ENCODE measurements around the gene PEPD.
"Not testable (repeated sequence)": the region's sequence is repeated elsewhere in the genome, so short reads cannot be mapped to it uniquely, and the experiment has no call there.

PEPD gene

DNA sequence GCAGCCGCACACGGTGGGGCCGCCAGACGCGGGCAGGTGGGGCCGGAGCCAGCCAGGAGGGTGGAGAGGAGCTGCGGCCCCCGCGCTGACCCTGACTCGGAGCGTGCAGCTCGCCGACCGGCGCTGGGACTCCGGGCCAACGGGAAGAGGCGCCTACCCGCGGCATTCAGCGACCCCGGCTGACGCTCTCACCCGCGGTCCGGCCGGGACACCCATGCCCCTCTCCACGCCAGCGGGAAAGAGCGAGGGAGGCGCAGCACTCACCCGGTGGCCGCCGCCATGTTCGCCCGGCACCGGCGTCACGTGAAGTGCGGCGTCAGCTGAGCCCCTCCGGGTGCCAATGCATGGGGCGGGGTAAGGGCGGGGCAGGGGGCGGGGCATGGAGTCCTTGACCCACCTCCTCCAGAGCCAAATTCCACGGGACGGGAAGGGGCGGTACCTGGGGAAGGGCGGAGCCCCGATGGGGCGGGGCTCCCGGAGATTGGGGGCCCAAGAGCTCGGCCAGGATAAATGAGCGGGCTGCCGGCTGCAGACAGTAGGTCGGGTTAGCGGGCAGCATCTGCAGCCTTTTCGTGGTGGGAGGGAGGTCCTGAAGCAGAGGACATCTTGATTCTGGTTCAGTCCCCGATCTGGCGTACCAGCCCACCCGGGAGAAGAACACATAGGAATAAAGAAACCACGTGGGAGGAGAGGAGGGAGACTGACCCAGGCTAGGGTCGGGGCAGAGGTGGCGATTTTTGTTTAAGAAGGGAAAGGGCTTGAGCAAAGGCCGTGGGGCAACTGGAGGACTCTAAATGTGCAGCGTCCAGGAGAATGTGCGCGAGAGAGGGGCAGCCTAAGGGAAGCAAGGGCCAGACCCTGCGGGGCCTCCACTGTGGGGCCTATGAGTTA lies at the start of gene PEPD:
PEPD (minus strand) TSS at position 312 of the 891 bp plus-strand sequence; CDS start at position 281, 31 bp downstream.
- DNase-seq (ENCODE audit: low spot score): peak; percentile 100

DNA sequence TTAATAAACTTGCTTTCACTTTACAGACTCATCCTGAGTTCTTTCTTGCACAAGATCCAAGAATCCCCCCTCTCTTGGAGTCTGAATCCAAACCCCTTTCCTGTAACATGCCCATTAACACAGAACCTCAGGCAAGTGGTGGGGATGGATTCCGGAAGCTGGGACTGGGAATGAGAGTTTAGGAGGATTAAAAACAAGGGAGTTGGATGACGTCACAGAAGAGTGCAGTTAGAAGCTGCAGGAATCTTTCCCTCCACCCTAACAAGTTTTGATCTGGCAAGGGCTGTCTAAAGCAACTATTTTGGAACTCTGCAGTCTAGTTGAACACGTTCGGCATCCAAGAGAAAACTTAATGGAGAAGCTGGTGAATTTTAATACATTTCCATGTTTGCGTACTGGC lies 48.2 kb upstream of the PEPD start:
- DNase-seq (ENCODE audit: low spot score): no peak

- no peak for DNase-seq (ENCODE audit: low spot score)
Observed at GRCh38 chr19:33568706-33569105, 47.1 kb upstream of the PEPD start.

DNA sequence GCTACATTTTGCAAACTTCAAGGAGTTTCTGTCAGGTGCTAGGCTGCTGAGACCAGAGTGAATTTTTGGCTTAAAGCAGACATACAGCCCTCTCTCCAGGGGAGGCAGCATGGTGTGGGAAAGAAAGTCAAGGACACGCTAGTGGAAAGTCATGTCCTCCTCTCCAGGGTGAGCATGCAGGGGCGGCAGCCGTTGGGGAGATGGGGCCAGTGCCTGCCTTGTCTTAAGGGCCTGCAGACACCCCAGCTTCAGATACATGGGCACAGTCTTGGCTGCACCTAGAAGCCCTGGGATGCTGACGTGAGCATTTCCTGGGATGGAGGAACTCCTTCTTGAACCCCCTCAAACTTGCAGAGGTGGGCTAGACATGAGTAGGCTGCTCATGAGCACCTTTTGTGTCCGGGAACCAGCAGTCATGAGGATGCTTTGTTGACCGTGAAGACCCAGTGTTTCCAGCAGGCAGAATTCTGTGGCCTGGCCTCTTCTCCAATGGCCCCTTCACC lies 43.3 kb upstream of the PEPD start:
- no peak for DNase-seq (ENCODE audit: low spot score)

- DNase-seq (ENCODE audit: low spot score): no peak
Observed at GRCh38 chr19:33562636-33563035, 41.0 kb upstream of the PEPD start.

DNA sequence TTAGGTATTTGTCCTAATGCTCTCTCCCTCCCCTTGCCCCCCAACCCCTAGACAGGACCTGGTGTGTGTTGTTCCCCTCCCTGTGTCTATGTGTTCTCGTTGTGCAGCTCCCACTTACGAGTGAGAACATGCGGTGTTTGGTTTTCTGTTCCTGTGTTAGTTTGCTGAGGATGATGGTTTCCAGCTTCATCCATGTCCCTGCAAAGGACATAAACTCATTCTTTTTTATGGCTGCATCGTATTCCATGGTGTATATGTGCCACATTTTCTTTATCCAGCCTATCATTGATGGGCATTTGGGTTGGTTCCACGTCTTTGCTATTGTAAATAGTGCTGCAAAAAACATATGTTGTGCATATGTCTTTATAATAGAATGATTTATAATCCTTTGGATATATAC lies 40.1 kb upstream of the PEPD start:
- DNase-seq (ENCODE audit: low spot score): not testable (repeated sequence)

DNA sequence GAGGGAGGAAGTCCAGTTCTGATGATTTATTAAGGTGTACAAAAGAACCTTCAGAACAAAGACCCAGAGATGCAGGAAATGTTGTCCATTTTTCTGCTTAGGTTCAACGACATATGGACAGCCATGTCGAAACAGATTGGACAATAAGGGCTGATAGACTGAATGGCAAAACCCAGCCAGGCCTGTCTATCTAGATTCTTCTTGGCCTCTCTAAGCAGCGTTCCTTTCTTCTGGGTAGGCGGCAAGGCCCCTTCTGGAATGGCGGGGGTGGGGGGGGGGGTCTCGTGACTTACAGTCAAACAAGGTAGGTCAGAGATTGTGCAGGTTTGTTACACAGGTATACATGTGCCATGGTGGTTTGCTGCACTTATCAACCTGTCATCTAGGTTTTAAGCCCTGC lies 39.7 kb upstream of the PEPD start:
- no peak for DNase-seq (ENCODE audit: low spot score)

DNA sequence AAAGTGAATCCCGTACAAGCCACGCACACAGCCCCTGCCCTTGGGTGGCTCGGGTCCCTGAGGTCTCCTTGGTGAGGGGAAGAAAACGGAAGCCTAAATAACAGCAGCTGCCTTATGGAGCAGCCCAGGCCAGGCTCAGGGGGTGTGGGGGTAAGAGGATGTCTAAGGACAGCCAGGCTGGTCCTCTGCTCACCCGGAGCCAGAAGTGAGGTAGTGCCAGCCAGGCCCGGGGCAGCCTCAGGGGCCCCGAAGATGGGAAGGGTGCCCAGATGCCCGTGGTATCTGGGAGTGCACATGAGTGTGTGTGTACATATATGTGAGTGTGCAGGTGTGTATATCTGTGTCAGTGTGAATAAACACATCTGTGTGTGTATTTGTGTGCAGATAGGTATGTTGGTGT lies 38.4 kb upstream of the PEPD start:
- DNase-seq (ENCODE audit: low spot score): no peak

DNA sequence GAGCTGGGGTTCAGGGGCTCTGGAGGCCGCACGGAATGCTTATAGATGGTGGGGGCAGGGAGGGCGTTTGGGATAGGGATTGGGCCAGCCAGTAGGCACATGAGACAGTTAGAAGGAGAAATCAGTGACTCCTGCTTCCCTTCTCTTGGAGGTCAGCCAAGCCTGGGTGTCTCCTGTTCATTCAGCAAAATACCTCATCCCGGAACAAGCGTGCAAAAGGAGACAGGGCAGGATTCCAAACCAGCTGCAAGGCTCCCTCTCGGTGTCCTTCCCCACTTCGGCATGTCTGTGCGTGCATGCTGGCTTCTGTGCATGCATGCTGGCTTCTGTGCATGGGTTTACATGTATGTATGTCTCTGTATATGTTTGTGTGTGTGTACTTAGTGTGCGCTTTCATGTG lies 37.3 kb upstream of the PEPD start:
- DNase-seq (ENCODE audit: low spot score): no peak

DNA sequence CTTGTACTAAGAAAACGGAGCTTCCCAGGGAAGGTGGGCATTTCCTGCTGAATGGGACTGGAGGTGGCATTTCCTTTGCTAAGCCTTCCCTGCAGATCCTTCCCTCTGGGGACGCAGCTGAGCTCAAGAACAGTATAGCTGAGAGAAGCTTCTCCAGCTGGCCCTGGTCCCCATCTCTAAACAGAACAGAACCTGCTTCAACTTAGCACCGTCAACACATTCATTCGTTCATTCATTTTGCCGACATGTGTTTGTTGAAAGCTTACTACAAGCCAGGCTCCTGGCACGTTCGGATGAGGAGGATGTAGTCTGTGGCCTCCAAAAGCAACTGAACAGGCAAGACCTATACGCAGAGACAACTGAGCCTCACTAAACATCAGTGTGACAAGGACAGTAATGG lies 36.6 kb upstream of the PEPD start:
- DNase-seq (ENCODE audit: low spot score): no peak

DNA sequence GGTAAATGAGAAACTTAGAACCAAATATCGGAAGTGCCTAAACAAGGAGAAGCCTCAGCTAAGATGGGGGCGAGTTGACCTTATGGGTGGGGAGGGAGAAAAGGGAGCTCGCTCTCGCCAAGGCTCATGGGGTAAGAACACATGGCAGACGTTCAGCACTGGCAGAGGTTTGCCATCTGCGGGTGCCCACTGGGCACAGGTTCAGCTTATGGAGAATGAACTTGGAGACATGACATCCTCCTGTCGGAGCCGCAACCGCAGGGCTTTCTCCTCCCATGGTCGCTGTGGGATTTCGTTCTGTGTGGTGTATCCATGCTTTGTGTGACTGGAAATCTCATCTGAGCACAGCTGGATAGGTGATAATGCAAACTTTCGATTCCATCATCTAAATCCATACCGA lies 36.1 kb upstream of the PEPD start:
- no peak for DNase-seq (ENCODE audit: low spot score)

GRCh38 chr19:33557196-33557595 lies 35.6 kb upstream of the PEPD start:
- no peak for DNase-seq (ENCODE audit: low spot score)

DNA sequence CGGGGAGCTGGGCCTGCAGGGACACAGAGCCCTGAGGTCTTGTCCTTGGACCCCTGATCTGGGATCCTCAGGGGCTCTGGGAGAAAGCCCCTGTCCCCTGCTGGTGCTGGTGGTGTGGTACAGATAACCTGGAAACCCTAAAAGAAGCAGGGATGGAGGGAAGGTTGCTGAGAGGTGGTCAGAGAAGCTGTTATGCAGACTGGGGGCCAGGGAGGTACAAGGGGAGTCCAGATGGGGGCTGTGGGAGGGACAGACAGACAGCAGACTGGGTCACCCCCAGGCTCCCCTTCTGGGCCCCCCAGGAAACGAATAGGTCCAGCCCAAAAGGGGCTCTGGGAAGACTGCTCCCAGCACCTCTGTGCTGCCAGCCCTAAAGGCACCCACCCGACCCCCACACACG lies 34.7 kb upstream of the PEPD start:
- DNase-seq (ENCODE audit: low spot score): no peak

GRCh38 chr19:33555726-33556125 lies 34.1 kb upstream of the PEPD start:
- DNase-seq (ENCODE audit: low spot score): not testable (repeated sequence)

GRCh38 chr19:33554821-33555220 lies 33.2 kb upstream of the PEPD start:
- no peak for DNase-seq (ENCODE audit: low spot score)

DNA sequence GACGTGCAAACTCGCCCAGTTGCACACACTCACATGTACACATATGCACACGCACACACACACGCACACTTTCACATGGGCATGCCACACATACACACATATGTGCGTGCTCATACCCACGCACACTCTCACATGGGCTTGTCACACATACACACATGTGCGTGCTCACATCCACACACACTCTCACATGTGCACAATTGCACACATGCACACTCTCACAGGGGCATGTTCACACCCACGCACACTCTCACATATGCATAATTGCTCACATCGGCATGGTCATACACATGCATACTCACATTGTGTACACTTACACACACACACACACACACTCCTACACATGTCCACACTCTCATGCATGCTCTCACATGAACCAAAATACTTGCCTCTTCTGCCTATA lies 32.8 kb upstream of the PEPD start:
- no peak for DNase-seq (ENCODE audit: low spot score)

DNA sequence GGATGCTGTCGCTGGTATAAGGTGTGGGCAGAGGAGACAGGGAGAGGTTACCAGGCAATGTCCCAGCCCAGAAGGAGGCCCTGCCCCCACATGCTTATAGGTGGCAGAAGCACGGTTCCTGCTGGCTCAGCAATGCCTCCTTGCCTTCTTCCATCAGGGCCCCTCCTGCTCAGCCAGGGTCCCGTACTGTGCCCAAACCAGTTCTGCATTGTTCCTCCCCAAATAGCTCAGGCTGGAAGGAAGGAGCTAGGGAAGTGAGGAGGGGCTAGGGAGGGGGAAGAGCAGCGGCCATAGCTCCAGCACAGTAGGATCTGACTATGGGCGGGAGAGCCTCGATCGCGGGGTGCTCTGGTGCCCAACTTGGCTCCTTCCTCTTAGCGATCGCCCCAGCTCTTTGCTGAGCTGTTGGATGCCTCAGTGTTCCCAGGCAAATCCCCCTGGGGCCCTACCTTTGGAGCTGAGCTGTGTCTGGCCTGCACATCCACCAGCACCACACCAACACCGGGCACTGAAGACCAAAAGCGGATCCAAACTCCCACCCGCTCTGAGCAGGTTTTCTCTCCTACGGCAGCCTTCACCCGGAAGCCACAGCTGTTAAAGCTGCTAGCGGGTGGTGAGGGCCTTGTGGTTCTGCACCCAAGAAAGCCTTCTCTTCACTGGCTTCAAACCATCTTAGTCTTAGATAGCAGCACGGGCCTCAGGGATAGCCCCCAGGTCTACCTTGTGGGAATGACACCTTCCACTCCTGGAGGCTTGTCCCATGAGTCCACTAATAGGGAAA lies 32.1 kb upstream of the PEPD start:
- DNase-seq (ENCODE audit: low spot score): no peak

DNA sequence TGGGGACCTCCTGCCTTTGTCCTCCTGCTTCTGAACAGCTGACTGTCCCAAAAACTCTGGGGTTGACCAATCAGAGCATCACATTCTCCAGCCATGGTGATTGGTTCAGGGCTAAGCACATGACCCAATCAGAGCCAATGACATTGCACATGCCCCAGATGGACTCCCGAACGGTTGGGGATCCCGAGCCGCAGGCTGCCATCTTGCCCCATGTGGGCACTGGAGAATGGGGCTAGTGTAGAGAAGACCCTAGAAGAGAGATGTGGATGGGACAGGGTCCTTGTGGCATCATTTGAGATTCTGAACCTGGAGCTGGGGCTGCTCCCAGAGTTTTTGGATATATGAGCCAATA lies 31.3 kb upstream of the PEPD start:
- DNase-seq (ENCODE audit: low spot score): no peak

DNA sequence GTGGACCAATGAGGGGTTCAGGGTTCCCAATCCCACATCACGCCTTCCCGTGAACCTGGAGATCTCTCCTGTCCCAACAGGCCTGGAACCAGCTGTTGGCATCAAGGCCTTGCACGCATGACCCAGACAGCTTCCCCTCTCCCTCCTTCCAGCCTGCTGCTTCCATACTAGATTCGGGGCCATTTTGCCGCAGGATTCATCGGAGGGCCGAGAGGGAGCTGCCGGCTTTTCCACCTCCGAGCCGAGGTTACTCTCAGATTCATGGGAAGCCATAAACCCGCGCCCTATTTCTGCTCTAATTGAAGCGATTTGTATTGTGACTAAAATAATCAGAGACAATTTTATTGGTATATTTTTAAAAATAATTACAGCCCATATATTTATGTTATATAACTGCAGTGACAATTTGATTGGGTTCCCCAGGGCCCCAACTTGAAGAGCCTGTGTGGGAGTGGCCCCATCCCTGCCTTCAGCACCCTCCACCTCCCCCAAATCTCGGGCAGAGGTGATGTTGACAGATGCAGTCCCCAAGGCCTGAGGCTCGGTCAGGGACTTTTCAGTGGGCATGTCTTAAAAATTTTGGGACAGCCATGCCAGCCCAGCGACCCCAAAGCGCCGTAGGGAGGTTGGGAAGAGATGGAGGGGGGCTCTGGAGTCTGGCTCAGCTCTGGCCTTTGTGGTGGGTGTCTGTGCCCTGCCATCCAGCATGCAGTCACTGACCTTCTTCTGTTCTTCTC lies 30.8 kb upstream of the PEPD start:
- DNase-seq (ENCODE audit: low spot score): no peak

- DNase-seq (ENCODE audit: low spot score): no peak
Observed at GRCh38 chr19:33551676-33552075, 30.1 kb upstream of the PEPD start.

DNA sequence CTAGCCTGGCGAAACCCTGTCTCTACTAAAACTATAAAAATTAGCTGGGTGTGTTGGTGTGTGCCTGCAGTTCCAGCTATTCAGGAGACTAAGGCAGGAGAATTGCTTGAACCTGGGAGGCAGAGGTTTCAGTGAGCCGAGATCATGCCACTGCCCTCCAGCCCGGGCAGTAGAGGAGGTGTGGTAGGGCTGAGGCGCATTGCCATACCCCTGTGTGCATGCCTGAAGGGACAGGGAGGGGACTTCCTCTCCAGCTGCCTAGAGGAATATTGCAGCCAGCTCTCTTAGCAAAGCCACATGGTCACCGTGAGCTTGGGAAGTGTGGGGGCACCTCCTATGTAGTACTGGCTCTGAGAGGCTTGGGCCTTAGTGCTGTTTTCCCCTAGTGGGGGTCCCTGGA lies 29.2 kb upstream of the PEPD start:
- no peak for DNase-seq (ENCODE audit: low spot score)

GRCh38 chr19:33547676-33548075 lies 26.1 kb upstream of the PEPD start:
- no peak for DNase-seq (ENCODE audit: low spot score)

- no peak for DNase-seq (ENCODE audit: low spot score)
Observed at GRCh38 chr19:33546656-33547055, 25.1 kb upstream of the PEPD start.
